ENCODE data around the gene TM9SF2.

The TM9SF2 gene

GRCh38 chr13:99505814-99506269 lies 4.6 kb downstream of the TM9SF2 start:
- Mint-ChIP-seq H3K4me3 (peak overlapping the region; percentile 27 to 65), H3K36me3 (ENCODE audit: insufficient read depth) (peaks cover 30% of the 10 kb centered on the region), H3K9me3 (no peaks in the 10 kb centered on the region), H3K27ac (peak overlapping the region; percentile 44 to 85), H3K27me3 (no peaks in the 10 kb centered on the region), H3K4me1 (ENCODE audit: low read depth in 2 of 2) (peaks cover 43 to 74% of the 10 kb centered on the region in 2 donors)
- ATAC-seq (replicated peaks) (no peak), DNase-seq (no peak)

- no peak for ATAC-seq (replicated peaks)
- no peaks in the 10 kb centered on the region for H3K27me3 Mint-ChIP-seq
- H3K4me1 Mint-ChIP-seq (ENCODE audit: low read depth in 2 of 2) = peaks cover 44 to 80% of the 10 kb centered on the region in 2 donors
- no peak for DNase-seq
- peak overlapping the region in 1 of 2 donors; percentile 13 for H3K4me3 Mint-ChIP-seq
- H3K9me3 Mint-ChIP-seq = no peaks in the 10 kb centered on the region
- peak overlapping the region; percentile 44 to 85 for H3K27ac Mint-ChIP-seq
- H3K36me3 Mint-ChIP-seq (ENCODE audit: insufficient read depth) = peaks cover 27% of the 10 kb centered on the region
These were observed 5.4 kb downstream of the TM9SF2 start for GRCh38 chr13:99506634-99507033.

GRCh38 chr13:99507054-99507453 lies 5.8 kb downstream of the TM9SF2 start:
- H3K4me3 Mint-ChIP-seq = peak overlapping the region in 1 of 2 donors; percentile 13
- peaks cover 23% of the 10 kb centered on the region for H3K36me3 Mint-ChIP-seq (ENCODE audit: insufficient read depth)
- H3K27me3 Mint-ChIP-seq = no peaks in the 10 kb centered on the region
- H3K27ac Mint-ChIP-seq = peak overlapping the region; percentile 44 to 85
- H3K9me3 Mint-ChIP-seq = no peaks in the 10 kb centered on the region
- ATAC-seq (replicated peaks) (no peak), DNase-seq (no peak)
- H3K4me1 Mint-ChIP-seq (ENCODE audit: low read depth in 2 of 2) = peaks cover 46 to 83% of the 10 kb centered on the region in 2 donors

- Mint-ChIP-seq H3K36me3 (ENCODE audit: insufficient read depth) (peaks cover 23% of the 10 kb centered on the region), H3K27me3 (no peaks in the 10 kb centered on the region), H3K9me3 (no peaks in the 10 kb centered on the region), H3K4me3 (no peak overlapping the region), H3K4me1 (ENCODE audit: low read depth in 2 of 2) (peaks cover 46 to 83% of the 10 kb centered on the region in 2 donors), H3K27ac (no peak overlapping the region)
- no peak for DNase-seq
- ATAC-seq (replicated peaks) = no peak
These were observed 6.3 kb downstream of the TM9SF2 start for GRCh38 chr13:99507551-99507950.

- no peak for ATAC-seq (replicated peaks)
- DNase-seq = no peak
- peaks cover 50 to 83% of the 10 kb centered on the region in 2 donors for H3K4me1 Mint-ChIP-seq (ENCODE audit: low read depth in 2 of 2)
- H3K36me3 Mint-ChIP-seq (ENCODE audit: insufficient read depth) = peaks cover 23% of the 10 kb centered on the region
- no peaks in the 10 kb centered on the region for H3K27me3 Mint-ChIP-seq
- no peak overlapping the region for H3K4me3 Mint-ChIP-seq
- peak overlapping the region in 1 of 2 donors; percentile 65 for H3K27ac Mint-ChIP-seq
- H3K9me3 Mint-ChIP-seq = no peaks in the 10 kb centered on the region
These were observed 6.7 kb downstream of the TM9SF2 start for GRCh38 chr13:99507986-99508385.

- no peak for DNase-seq
- no peak for ATAC-seq (replicated peaks)
- H3K4me3 Mint-ChIP-seq = no peak overlapping the region
- H3K4me1 Mint-ChIP-seq (ENCODE audit: low read depth in 2 of 2) = peaks cover 48 to 82% of the 10 kb centered on the region in 2 donors
- no peaks in the 10 kb centered on the region for H3K27me3 Mint-ChIP-seq
- no peaks in the 10 kb centered on the region for H3K9me3 Mint-ChIP-seq
- H3K27ac Mint-ChIP-seq = peak overlapping the region in 1 of 2 donors; percentile 73
- peaks cover 23% of the 10 kb centered on the region for H3K36me3 Mint-ChIP-seq (ENCODE audit: insufficient read depth)
These were observed 8.2 kb downstream of the TM9SF2 start for GRCh38 chr13:99509479-99509878.

GRCh38 chr13:99514801-99515200 lies 13.5 kb downstream of the TM9SF2 start:
- no peak for DNase-seq
- H3K27me3 Mint-ChIP-seq = no peaks in the 10 kb centered on the region
- H3K4me1 Mint-ChIP-seq (ENCODE audit: low read depth in 2 of 2) = peaks cover 44 to 65% of the 10 kb centered on the region in 2 donors
- peaks cover 36% of the 10 kb centered on the region for H3K36me3 Mint-ChIP-seq (ENCODE audit: insufficient read depth)
- no peaks in the 10 kb centered on the region for H3K9me3 Mint-ChIP-seq
- no peak for ATAC-seq (replicated peaks)
- H3K4me3 Mint-ChIP-seq = peak overlapping the region in 1 of 2 donors; percentile 14
- peak overlapping the region in 1 of 2 donors; percentile 41 for H3K27ac Mint-ChIP-seq

GRCh38 chr13:99516153-99516929 lies 15.1 kb downstream of the TM9SF2 start:
- no peaks in the 10 kb centered on the region for H3K27me3 Mint-ChIP-seq
- ATAC-seq (replicated peaks) (no peak), DNase-seq (no peak)
- H3K27ac Mint-ChIP-seq = peak overlapping the region in 1 of 2 donors; percentile 80
- H3K36me3 Mint-ChIP-seq (ENCODE audit: insufficient read depth) = peaks cover 46% of the 10 kb centered on the region
- H3K9me3 Mint-ChIP-seq = no peaks in the 10 kb centered on the region
- H3K4me1 Mint-ChIP-seq (ENCODE audit: low read depth in 2 of 2) = peaks cover 30 to 50% of the 10 kb centered on the region in 2 donors
- peak overlapping the region in 1 of 2 donors; percentile 23 for H3K4me3 Mint-ChIP-seq

- peaks cover 20 to 38% of the 10 kb centered on the region in 2 donors for H3K4me1 Mint-ChIP-seq (ENCODE audit: low read depth in 2 of 2)
These were observed 16.3 kb downstream of the TM9SF2 start for GRCh38 chr13:99517577-99517976.

GRCh38 chr13:99517984-99518383 lies 16.7 kb downstream of the TM9SF2 start:
- Mint-ChIP-seq H3K4me3 (no peak overlapping the region), H3K4me1 (ENCODE audit: low read depth in 2 of 2) (peaks cover 16 to 34% of the 10 kb centered on the region in 2 donors), H3K27me3 (no peaks in the 10 kb centered on the region), H3K9me3 (no peaks in the 10 kb centered on the region), H3K36me3 (ENCODE audit: insufficient read depth) (peaks cover 60% of the 10 kb centered on the region), H3K27ac (no peak overlapping the region)
- ATAC-seq (replicated peaks) = no peak
- no peak for DNase-seq

More at GRCh38 chr13:99517577-99517976, 16.3 kb downstream of the TM9SF2 start:
- ATAC-seq (replicated peaks) (no peak), DNase-seq (no peak)
- Mint-ChIP-seq H3K27ac (no peak overlapping the region), H3K9me3 (no peaks in the 10 kb centered on the region), H3K27me3 (no peaks in the 10 kb centered on the region), H3K4me3 (no peak overlapping the region), H3K36me3 (ENCODE audit: insufficient read depth) (peaks cover 56% of the 10 kb centered on the region)

GRCh38 chr13:99522298-99522697 lies 21.0 kb downstream of the TM9SF2 start:
- H3K4me3 Mint-ChIP-seq = no peak overlapping the region
- H3K4me1 Mint-ChIP-seq (ENCODE audit: low read depth in 2 of 2) = peaks cover 32 to 34% of the 10 kb centered on the region in 2 donors
- H3K27ac Mint-ChIP-seq = peak overlapping the region in 1 of 2 donors; percentile 62
- H3K36me3 Mint-ChIP-seq (ENCODE audit: insufficient read depth) = peaks cover 83% of the 10 kb centered on the region
- no peak for ATAC-seq (replicated peaks)
- H3K27me3 Mint-ChIP-seq = no peaks in the 10 kb centered on the region
- H3K9me3 Mint-ChIP-seq = no peaks in the 10 kb centered on the region
- DNase-seq = no peak

- Mint-ChIP-seq H3K27me3 (no peaks in the 10 kb centered on the region), H3K36me3 (ENCODE audit: insufficient read depth) (peaks cover 71% of the 10 kb centered on the region), H3K4me1 (ENCODE audit: low read depth in 2 of 2) (peaks cover 35 to 44% of the 10 kb centered on the region in 2 donors), H3K4me3 (no peak overlapping the region), H3K9me3 (no peaks in the 10 kb centered on the region), H3K27ac (peak overlapping the region; percentile 62 to 72)
- no peak for DNase-seq
- ATAC-seq (replicated peaks) = no peak
These were observed 22.6 kb downstream of the TM9SF2 start for GRCh38 chr13:99523838-99524237.

- Mint-ChIP-seq H3K9me3 (no peaks in the 10 kb centered on the region), H3K4me1 (ENCODE audit: low read depth in 2 of 2) (peaks cover 35 to 44% of the 10 kb centered on the region in 2 donors), H3K4me3 (no peak overlapping the region), H3K36me3 (ENCODE audit: insufficient read depth) (peaks cover 68% of the 10 kb centered on the region), H3K27me3 (no peaks in the 10 kb centered on the region), H3K27ac (peak overlapping the region; percentile 66 to 83)
- no peak for ATAC-seq (replicated peaks)
- DNase-seq = no peak
These were observed 24.7 kb downstream of the TM9SF2 start for GRCh38 chr13:99525967-99526366.

GRCh38 chr13:99526549-99526948 lies 25.3 kb downstream of the TM9SF2 start:
- Mint-ChIP-seq H3K4me1 (ENCODE audit: low read depth in 2 of 2) (peaks cover 37 to 44% of the 10 kb centered on the region in 2 donors), H3K4me3 (peak overlapping the region in 1 of 2 donors; percentile 22), H3K27me3 (no peaks in the 10 kb centered on the region), H3K27ac (peak overlapping the region; percentile 66 to 83), H3K9me3 (no peaks in the 10 kb centered on the region), H3K36me3 (ENCODE audit: insufficient read depth) (peaks cover 69% of the 10 kb centered on the region)
- no peak for DNase-seq
- ATAC-seq (replicated peaks) = no peak

All from effector memory CD8-positive, alpha-beta T cell (primary cell).